Fibroblast of lung (primary cell): ENCODE results near the gene TLE2. TPM values are rescaled to one million over a fixed set of nuclear protein-coding genes. Genes with fewer than 3 reads are reported as not detected.
A peak's percentile ranks its signal among the peaks of the same experiment; 100 is the strongest.

ENCODE experiments used
- DNase-seq, 2 donors: peaks; one replicate each; pipeline versions ENCODE4 v3.0.0 to v3.0.0-alpha.2; 2010; ENCODE audit warnings: low read depth in 2 of 2
- H2AFZ ChIP-seq: 2 replicates; pipeline ENCODE4 v1.5.1; 2012; ENCODE audit warnings: low read length, control low read depth, inconsistent platforms
- H3K27ac ChIP-seq: 2 replicates; pipeline ENCODE4 v1.5.1; 2011; ENCODE audit warnings: low read length, control low read depth; ENCODE audit not compliant: insufficient read depth
- H3K27me3 ChIP-seq: 2 replicates; pipeline ENCODE4 v1.5.1; 2011; ENCODE audit warnings: mild to moderate bottlenecking, low read length; ENCODE audit not compliant: control insufficient read depth, insufficient read depth
- H3K36me3 ChIP-seq: 2 replicates; pipeline ENCODE4 v1.5.1; 2011; ENCODE audit warnings: low read length; ENCODE audit not compliant: control insufficient read depth, insufficient read depth
- H3K4me1 ChIP-seq: 2 replicates; pipeline ENCODE4 v1.5.1; 2011; ENCODE audit warnings: low read length; ENCODE audit not compliant: control insufficient read depth, insufficient read depth; ENCODE audit errors: extremely low read depth
- H3K4me2 ChIP-seq: 2 replicates; pipeline ENCODE4 v1.5.1; 2011; ENCODE audit warnings: low read length, control low read depth; ENCODE audit not compliant: insufficient read depth; ENCODE audit errors: extremely low read depth
- H3K4me3 ChIP-seq, 4 experiments: fragments of 200-600 bp in 1 of 4; sonication (generic) in 1 of 4; replicated peaks in 1 of 4; 2 replicates each; pipeline ENCODE4 v1.5.1; 2011 to 2016; ENCODE audit warnings: low read length in 4 of 4, low read depth in 3 of 4, mild to moderate bottlenecking in 3 of 4, control low read depth in 2 of 4, inconsistent platforms in 1 of 4, mixed read lengths in 1 of 4; ENCODE audit not compliant: insufficient read depth in 1 of 4; ENCODE audit errors: control extremely low read depth in 1 of 4
- H3K79me2 ChIP-seq: 2 replicates; pipeline ENCODE4 v1.5.1; 2012; ENCODE audit warnings: mild to moderate bottlenecking, low read length, inconsistent platforms; ENCODE audit not compliant: control insufficient read depth, insufficient read depth
- H3K9ac ChIP-seq: 2 replicates; pipeline ENCODE4 v1.5.1; 2011; ENCODE audit warnings: mild to moderate bottlenecking, low read length, control low read depth; ENCODE audit not compliant: insufficient read depth
- H3K9me3 ChIP-seq: 2 replicates; pipeline ENCODE4 v1.5.1; 2012; ENCODE audit warnings: low read depth, low read length; ENCODE audit not compliant: control insufficient read depth, insufficient read depth
- H4K20me1 ChIP-seq: 2 replicates; pipeline ENCODE4 v1.5.1; 2011; ENCODE audit warnings: low read length; ENCODE audit not compliant: control insufficient read depth, insufficient read depth; ENCODE audit errors: extremely low read depth
- CTCF ChIP-seq, 2 donors: IDR thresholded peaks in 1 of 2; conservative IDR thresholded peaks in 1 of 2; 1 replicate in 1 of 2; 2 replicates in 1 of 2; pipeline ENCODE4 v1.5.1; 2011 to 2012; ENCODE audit warnings: low read length in 2 of 2, control low read depth in 1 of 2, inconsistent platforms in 1 of 2, low read depth in 1 of 2, mild to moderate bottlenecking in 1 of 2
- EZH2 ChIP-seq: IDR thresholded peaks from 2 replicates; pipeline ENCODE4 v1.5.1; 2012; ENCODE audit warnings: low read length, control low read depth, mild to moderate bottlenecking; ENCODE audit errors: missing control alignments
- polyA plus RNA-seq, 2 donors: library from polyadenylated mRNA; depleted of rRNA in 1 of 2; stranded (reverse) in 1 of 2; unstranded in 1 of 2; fragments of >200 nt; gene quantifications; 2 replicates each; pipeline ENCODE4 v1.2.1, GENCODE V29; 2011 to 2012; ENCODE audit warnings: missing spikeins in 1 of 2
- total RNA-seq: library from RNA; depleted of rRNA; stranded (reverse); fragments of >200 nt; gene quantifications from 2 replicates; pipeline ENCODE4 v1.2.1, GENCODE V29; 2014

TLE2 gene
- total and polyA plus RNA-seq, 2 donors (not counting 1 experiment from before 2014, with no cell fraction given): 1.8 to 3.8 TPM

DNA sequence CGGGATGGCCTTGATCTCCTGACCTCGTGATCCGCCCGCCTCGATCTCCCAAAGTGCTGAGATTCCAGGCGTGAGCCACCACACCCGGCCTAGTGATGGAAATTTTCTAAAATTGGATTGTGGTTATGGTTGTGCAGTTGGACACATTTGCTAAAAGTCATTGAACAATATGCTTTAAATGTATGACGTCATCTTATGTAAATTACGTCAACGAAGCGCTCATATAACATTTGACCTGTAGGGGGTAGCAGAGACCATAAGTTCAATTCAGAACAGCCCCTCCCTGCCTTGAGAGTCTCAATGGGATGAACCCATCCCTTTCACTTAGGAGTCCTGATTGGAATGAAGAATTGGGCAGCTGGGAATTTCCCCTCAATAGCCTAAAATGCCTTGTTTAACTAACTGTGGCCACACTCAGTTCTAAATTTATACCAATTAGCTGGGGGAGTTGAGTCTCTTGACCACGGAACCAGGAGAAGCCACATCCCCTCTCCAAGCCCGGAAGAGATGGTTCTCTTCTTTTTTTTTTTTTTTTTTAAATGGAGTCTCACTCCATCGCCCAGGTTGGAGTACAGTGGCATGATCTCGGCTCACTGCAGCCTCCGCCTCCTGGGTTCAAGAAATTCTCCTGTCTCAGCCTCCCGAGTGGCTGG is 66.9 kb downstream of the TLE2 start:
- Histone ChIP-seq H3K27me3 (no peaks in the 10 kb centered on the region), H3K4me2 (no peak overlapping the region), H3K9me3 (no peaks in the 10 kb centered on the region), H3K79me2 (no peaks in the 10 kb centered on the region), H3K27ac (no peak overlapping the region), H3K4me3 (peak overlapping the region in 1 of 4 experiments; percentile 33), H2AFZ (no peak overlapping the region), H3K36me3 (no peaks in the 10 kb centered on the region), H3K4me1 (no peaks in the 10 kb centered on the region), H3K9ac (no peak overlapping the region), H4K20me1 (no peaks in the 10 kb centered on the region)
- TF ChIP-seq CTCF (conservative IDR thresholded peaks at IDR 0.05 in 1 of 2, IDR thresholded peaks at IDR 0.05 in 1 of 2; ENCODE audit: low read depth in 1 of 2, low read length in 2 of 2): peak; percentile 59 to 68
- TF ChIP-seq EZH2: no peak
- peak; percentile 53 to 89 for DNase-seq

DNA sequence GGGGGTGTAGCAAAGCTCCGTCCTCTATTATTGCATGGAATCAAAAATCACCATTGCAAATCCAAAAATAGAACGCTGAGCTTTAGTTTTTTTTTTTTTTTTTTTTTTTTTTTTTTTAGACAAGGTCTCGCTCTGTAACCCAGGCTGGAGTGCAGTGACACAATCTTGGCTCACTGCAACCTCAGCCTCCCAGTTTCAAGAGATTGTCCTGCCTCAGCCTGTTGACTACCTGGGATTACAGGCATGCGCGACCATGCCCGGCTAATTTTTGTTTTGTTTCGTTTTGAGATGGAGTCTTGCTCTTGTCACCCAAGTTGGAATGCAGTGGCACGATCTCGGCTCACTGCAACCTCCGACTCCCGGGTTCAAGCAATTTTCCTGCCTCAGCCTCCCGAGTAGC is 69.0 kb downstream of the TLE2 start:
- H3K9ac ChIP-seq: no peak overlapping the region
- no peak overlapping the region for H2AFZ ChIP-seq
- H3K36me3 ChIP-seq: no peaks in the 10 kb centered on the region
- no peaks in the 10 kb centered on the region for H3K4me1 ChIP-seq
- TF ChIP-seq CTCF (conservative IDR thresholded peaks at IDR 0.05 in 1 of 2, IDR thresholded peaks at IDR 0.05 in 1 of 2; ENCODE audit: low read depth in 1 of 2, low read length in 2 of 2): no peak
- no peak for TF ChIP-seq EZH2
- no peaks in the 10 kb centered on the region for H3K9me3 ChIP-seq
- H3K27ac ChIP-seq: no peak overlapping the region
- H4K20me1 ChIP-seq: no peaks in the 10 kb centered on the region
- H3K79me2 ChIP-seq: no peaks in the 10 kb centered on the region
- H3K27me3 ChIP-seq: no peaks in the 10 kb centered on the region
- H3K4me3 ChIP-seq: no peak overlapping the region
- no peak overlapping the region for H3K4me2 ChIP-seq
- DNase-seq: no peak

DNA sequence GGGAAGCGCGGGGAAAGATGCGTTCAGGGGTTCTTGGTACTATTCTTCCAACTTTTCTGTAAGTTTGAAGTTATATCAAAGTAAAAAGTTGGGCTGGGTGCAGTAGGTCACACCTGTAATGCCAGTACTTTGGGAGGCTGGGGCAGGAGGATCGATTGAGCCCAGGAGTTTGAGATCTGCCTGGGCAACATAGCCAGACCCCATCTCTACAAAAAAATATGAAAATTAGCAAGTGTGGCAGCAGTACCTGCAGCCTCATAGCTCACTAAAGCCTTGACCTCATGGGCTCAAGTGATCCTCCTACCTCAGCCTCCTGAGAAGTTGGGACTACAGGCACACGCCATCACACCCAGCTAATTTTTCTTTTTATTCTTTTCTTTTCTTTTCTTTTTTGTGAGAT is 71.9 kb downstream of the TLE2 start:
- Histone ChIP-seq H3K9me3 (no peaks in the 10 kb centered on the region), H3K79me2 (no peaks in the 10 kb centered on the region), H3K9ac (no peak overlapping the region), H3K36me3 (no peaks in the 10 kb centered on the region), H3K4me1 (no peaks in the 10 kb centered on the region), H3K27me3 (no peaks in the 10 kb centered on the region), H3K4me3 (no peak overlapping the region), H4K20me1 (no peaks in the 10 kb centered on the region), H3K4me2 (no peak overlapping the region), H3K27ac (no peak overlapping the region), H2AFZ (no peak overlapping the region)
- no peak for TF ChIP-seq CTCF (conservative IDR thresholded peaks at IDR 0.05 in 1 of 2, IDR thresholded peaks at IDR 0.05 in 1 of 2; ENCODE audit: low read depth in 1 of 2, low read length in 2 of 2)
- no peak for TF ChIP-seq EZH2
- DNase-seq: no peak
